Osteoblast (primary cell): ENCODE results near the gene S100A9. TPM values are rescaled to one million over a fixed set of nuclear protein-coding genes. Genes with fewer than 3 reads are reported as not detected.

Source experiments
- DNase-seq: peaks from one replicate; pipeline ENCODE4 v3.0.0; 2011; ENCODE audit warnings: low spot score, mixed read lengths; ENCODE audit not compliant: insufficient read length; ENCODE audit errors: missing footprints
- H2AFZ ChIP-seq: 2 replicates; pipeline ENCODE4 v1.6.0; 2011; ENCODE audit warnings: mild to moderate bottlenecking, low read length
- H3K27ac ChIP-seq: 2 replicates; pipeline ENCODE4 v1.5.1; 2011; ENCODE audit warnings: mild to moderate bottlenecking, low read depth, low read length, moderate library complexity
- H3K27me3 ChIP-seq: 2 replicates; pipeline ENCODE4 v1.6.0; 2012; ENCODE audit warnings: mild to moderate bottlenecking, control low read depth, inconsistent platforms, low read length, moderate library complexity; ENCODE audit not compliant: insufficient read depth
- H3K36me3 ChIP-seq: 2 replicates; pipeline ENCODE4 v1.5.1; 2011; ENCODE audit warnings: mild to moderate bottlenecking, low read length, control low read depth, moderate library complexity; ENCODE audit not compliant: insufficient read depth
- H3K4me1 ChIP-seq: 2 replicates; pipeline ENCODE4 v1.5.1; 2011; ENCODE audit warnings: mild to moderate bottlenecking, low read length, control low read depth, moderate library complexity; ENCODE audit not compliant: insufficient read depth
- H3K4me2 ChIP-seq: 2 replicates; pipeline ENCODE4 v1.6.0; 2011; ENCODE audit warnings: mild to moderate bottlenecking, low read length; ENCODE audit not compliant: insufficient read depth
- H3K4me3 ChIP-seq: fragments of 200-600 bp; sonication (generic); 3 replicates; pipeline ENCODE4 v1.5.1; 2012; ENCODE audit warnings: mild to moderate bottlenecking, low read length, inconsistent platforms; ENCODE audit not compliant: insufficient read depth
- H3K79me2 ChIP-seq: 2 replicates; pipeline ENCODE4 v1.6.0; 2012; ENCODE audit warnings: mild to moderate bottlenecking, low read length, control low read depth, inconsistent platforms; ENCODE audit not compliant: insufficient read depth
- H3K9me3 ChIP-seq: 2 replicates; pipeline ENCODE4 v1.5.1; 2011; ENCODE audit warnings: low read depth, low read length, control low read depth
- H4K20me1 ChIP-seq: 2 replicates; pipeline ENCODE4 v1.6.0; 2012; ENCODE audit warnings: mild to moderate bottlenecking, low read length, control low read depth; ENCODE audit not compliant: insufficient read depth
- CTCF ChIP-seq: IDR thresholded peaks from 2 replicates; pipeline ENCODE4 v1.5.1; 2011; ENCODE audit warnings: mild to moderate bottlenecking, low read depth, low read length, moderate library complexity; ENCODE audit errors: extremely low read depth
- total RNA-seq: library from RNA; depleted of rRNA; stranded (reverse); fragments of >200 nt; gene quantifications from 2 replicates; pipeline ENCODE4 v1.2.3, GENCODE V29; 2012

Gene S100A9
- total RNA-seq, 1 donor, result 0.36 TPM

GRCh38 chr1:153366261-153366660 lies 8.6 kb downstream of the S100A9 start:
- peak; percentile 47 for DNase-seq

GRCh38 chr1:153367090-153367489 lies 9.4 kb downstream of the S100A9 start:
- no peak overlapping the region for H3K4me2 ChIP-seq
- no peaks in the 10 kb centered on the region for H3K4me1 ChIP-seq

More at GRCh38 chr1:153366261-153366660, 8.6 kb downstream of the S100A9 start:
- Histone ChIP-seq H3K9me3 (no peaks in the 10 kb centered on the region), H3K36me3 (no peaks in the 10 kb centered on the region), H3K79me2 (no peaks in the 10 kb centered on the region), H2AFZ (no peak overlapping the region), H3K27ac (no peak overlapping the region), H3K4me1 (no peaks in the 10 kb centered on the region), H3K4me2 (no peak overlapping the region), H3K4me3 (no peak overlapping the region), H4K20me1 (no peaks in the 10 kb centered on the region), H3K27me3 (peaks cover 5% of the 10 kb centered on the region)
- TF ChIP-seq CTCF, result no peak

GRCh38 chr1:153368495-153368894 lies 10.8 kb downstream of the S100A9 start:
- H3K36me3 ChIP-seq, result no peaks in the 10 kb centered on the region
- H3K27ac ChIP-seq, result no peak overlapping the region
- H3K79me2 ChIP-seq, result no peaks in the 10 kb centered on the region
- no peak overlapping the region for H3K4me2 ChIP-seq
- no peak overlapping the region for H2AFZ ChIP-seq
- H4K20me1 ChIP-seq, result no peaks in the 10 kb centered on the region
- no peak for DNase-seq
- H3K27me3 ChIP-seq, result peaks cover 5% of the 10 kb centered on the region
- no peak overlapping the region for H3K4me3 ChIP-seq
- TF ChIP-seq CTCF, result no peak
- no peaks in the 10 kb centered on the region for H3K9me3 ChIP-seq
- no peaks in the 10 kb centered on the region for H3K4me1 ChIP-seq

More at GRCh38 chr1:153367090-153367489, 9.4 kb downstream of the S100A9 start:
- Histone ChIP-seq H2AFZ (no peak overlapping the region), H4K20me1 (no peaks in the 10 kb centered on the region), H3K27ac (no peak overlapping the region), H3K27me3 (peaks cover 5% of the 10 kb centered on the region), H3K36me3 (no peaks in the 10 kb centered on the region), H3K9me3 (no peaks in the 10 kb centered on the region), H3K4me3 (no peak overlapping the region), H3K79me2 (no peaks in the 10 kb centered on the region)
- no peak for DNase-seq
- no peak for TF ChIP-seq CTCF

GRCh38 chr1:153370146-153370545 lies 12.5 kb downstream of the S100A9 start:
- H4K20me1 ChIP-seq, result no peaks in the 10 kb centered on the region
- H3K79me2 ChIP-seq, result no peaks in the 10 kb centered on the region
- no peak for TF ChIP-seq CTCF
- no peaks in the 10 kb centered on the region for H3K4me1 ChIP-seq
- no peak overlapping the region for H3K4me3 ChIP-seq
- no peaks in the 10 kb centered on the region for H3K9me3 ChIP-seq
- H2AFZ ChIP-seq, result no peak overlapping the region
- H3K27me3 ChIP-seq, result peaks cover 5% of the 10 kb centered on the region
- H3K36me3 ChIP-seq, result no peaks in the 10 kb centered on the region
- no peak for DNase-seq
- H3K27ac ChIP-seq, result no peak overlapping the region
- H3K4me2 ChIP-seq, result no peak overlapping the region
